ENCODE results near the gene PI4KA. TPM values are rescaled to one million over a fixed set of nuclear protein-coding genes. Genes with fewer than 3 reads are reported as not detected.

The PI4KA gene
- total RNA-seq, 1 donor from 2014 or later = 117 TPM

Other genes starting within 250 kb of the PI4KA start
- not detected in 2 replicates for gene SERPIND1, start 84.7 kb downstream of the PI4KA start, total RNA-seq
- 32.8 and 34.2 TPM in 2 replicates for gene SNAP29, start 196 bp upstream of the PI4KA start, total RNA-seq
- gene CRKL, start 58.6 kb upstream of the PI4KA start, total RNA-seq = 70.4 and 72.6 TPM in 2 replicates
- gene AIFM3, start 108.4 kb upstream of the PI4KA start, total RNA-seq = 0.51 TPM in 1 of 2 replicates, not detected in the other
- 83.5 and 89.6 TPM in 2 replicates for gene LZTR1, start 123.5 kb upstream of the PI4KA start, total RNA-seq
- 25.4 and 28.1 TPM in 2 replicates for gene THAP7, start 143.3 kb upstream of the PI4KA start, total RNA-seq
- gene P2RX6, start 156.4 kb upstream of the PI4KA start, total RNA-seq = 0.12 and 0.44 TPM in 2 replicates
- not detected in 2 replicates for gene SLC7A4, start 173.8 kb upstream of the PI4KA start, total RNA-seq
- not detected in 2 replicates for gene LRRC74B, start 187.1 kb upstream of the PI4KA start, total RNA-seq

All from T-helper 1 cell treated with Interleukin-12 subunit alpha and Interleukin-12 subunit beta and Interleukin-4 antibody, amounts not matched to agents 30 ng/mL and 1 ng/mL, for 36 hours (primary cell).